CD14-positive monocyte (primary cell): Measurements from ENCODE around the gene IFNA10. TPM values are rescaled to one million over a fixed set of nuclear protein-coding genes. Genes with fewer than 3 reads are reported as not detected.
"Not testable (repeated sequence)": the region's sequence is repeated elsewhere in the genome, so short reads cannot be mapped to it uniquely, and the experiment has no call there.

Experiments
- DNase-seq, 3 donors: peaks; one replicate each; pipeline ENCODE4 v3.0.0-alpha.2; 2011 to 2022
- H2AFZ ChIP-seq: 2 replicates; pipeline ENCODE4 v1.6.0; 2012; ENCODE audit warnings: mild to moderate bottlenecking, low read depth, low read length, inconsistent platforms; ENCODE audit not compliant: insufficient read depth, poor library complexity, severe bottlenecking
- H3K27ac ChIP-seq, 2 donors: 1 replicate in 1 of 2; 2 replicates in 1 of 2; pipeline ENCODE4 v1.5.1; 2012 to 2013; ENCODE audit warnings: low read length in 2 of 2, control low read depth in 1 of 2, inconsistent platforms in 1 of 2, low read depth in 1 of 2, mild to moderate bottlenecking in 1 of 2
- H3K27me3 ChIP-seq, 2 donors: one replicate each; pipeline versions ENCODE4 v1.6.0 to v1.6.1; 2011 to 2013; ENCODE audit warnings: low read length in 2 of 2; ENCODE audit not compliant: control insufficient read depth in 2 of 2, insufficient read depth in 2 of 2
- H3K36me3 ChIP-seq, 2 donors: replicated peaks in 1 of 2; 1 replicate in 1 of 2; 2 replicates in 1 of 2; pipeline versions ENCODE4 v1.5.1 to v1.6.1; 2012 to 2013; ENCODE audit warnings: low read length in 2 of 2, control low read depth in 1 of 2, inconsistent platforms in 1 of 2, mild to moderate bottlenecking in 1 of 2; ENCODE audit not compliant: insufficient read depth in 2 of 2, control insufficient read depth in 1 of 2
- H3K4me1 ChIP-seq, 2 donors: 1 replicate in 1 of 2; 2 replicates in 1 of 2; pipeline versions ENCODE4 v1.5.1 to v1.6.1; 2012 to 2013; ENCODE audit warnings: low read length in 2 of 2, control low read depth in 1 of 2, inconsistent platforms in 1 of 2, mild to moderate bottlenecking in 1 of 2, moderate library complexity in 1 of 2; ENCODE audit not compliant: insufficient read depth in 2 of 2, control insufficient read depth in 1 of 2
- H3K4me2 ChIP-seq: replicated peaks from 2 replicates; pipeline ENCODE3; 2012; ENCODE audit warnings: low read length, moderate library complexity, mild to moderate bottlenecking; ENCODE audit not compliant: poor library complexity, severe bottlenecking; ENCODE audit errors: extremely low read depth
- H3K4me3 ChIP-seq, 3 experiments: fragments of 200-600 bp in 1 of 3; sonication (generic) in 1 of 3; replicated peaks in 1 of 3; 1 replicate in 2 of 3; 2 replicates in 1 of 3; pipeline ENCODE4 v1.5.1; 2011 to 2013; ENCODE audit warnings: low read length in 3 of 3, mild to moderate bottlenecking in 3 of 3, control low read depth in 2 of 3, low read depth in 2 of 3, inconsistent platforms in 1 of 3, moderate library complexity in 1 of 3
- H3K79me2 ChIP-seq: 2 replicates; pipeline ENCODE4 v1.6.0; 2012; ENCODE audit warnings: mild to moderate bottlenecking, control low read depth, inconsistent platforms, low read length, moderate library complexity; ENCODE audit not compliant: insufficient read depth
- H3K9ac ChIP-seq: 2 replicates; pipeline ENCODE4 v1.6.0; 2017; ENCODE audit warnings: low read length, mild to moderate bottlenecking; ENCODE audit not compliant: insufficient read depth, poor library complexity, severe bottlenecking
- H3K9me3 ChIP-seq, 2 donors: replicated peaks in 1 of 2; 1 replicate in 1 of 2; 2 replicates in 1 of 2; pipeline versions ENCODE4 v1.5.1 to v1.6.1; 2012 to 2013; ENCODE audit warnings: low read length in 2 of 2, control low read depth in 1 of 2; ENCODE audit not compliant: control insufficient read depth in 1 of 2, insufficient read depth in 1 of 2
- H4K20me1 ChIP-seq: 2 replicates; pipeline ENCODE4 v1.6.0; 2012; ENCODE audit warnings: mild to moderate bottlenecking, low read length, control low read depth, moderate library complexity; ENCODE audit not compliant: insufficient read depth
- H3K27ac Mint-ChIP-seq, 7 donors: one replicate each; pipeline ENCODE4 v1.8.0; 2020; ENCODE audit warnings: mild to moderate bottlenecking in 7 of 7, mixed read lengths in 7 of 7, moderate library complexity in 6 of 7, inconsistent platforms in 2 of 7
- H3K27me3 Mint-ChIP-seq, 3 donors: one replicate each; pipeline ENCODE4 v1.8.0; 2021 to 2022; ENCODE audit warnings: low read depth in 3 of 3, mild to moderate bottlenecking in 3 of 3, mixed read lengths in 3 of 3, moderate library complexity in 3 of 3, inconsistent platforms in 1 of 3
- H3K36me3 Mint-ChIP-seq, 2 donors: one replicate each; pipeline ENCODE4 v1.8.0; 2020; ENCODE audit warnings: mixed read lengths in 2 of 2, inconsistent platforms in 1 of 2, mild to moderate bottlenecking in 1 of 2
- H3K4me1 Mint-ChIP-seq: one replicate; pipeline ENCODE4 v1.8.0; 2020; ENCODE audit warnings: mild to moderate bottlenecking, mixed read lengths
- H3K4me3 Mint-ChIP-seq, 2 donors: one replicate each; pipeline ENCODE4 v1.8.0; 2020; ENCODE audit warnings: mild to moderate bottlenecking in 2 of 2, mixed read lengths in 2 of 2, moderate library complexity in 1 of 2
- H3K9me3 Mint-ChIP-seq, 7 donors: one replicate each; pipeline ENCODE4 v1.8.0; 2020 to 2022; ENCODE audit warnings: mixed read lengths in 7 of 7, mild to moderate bottlenecking in 6 of 7, moderate library complexity in 6 of 7, inconsistent platforms in 2 of 7
- WGBS: methylation state at CpG from one replicate; pipeline ENCODE4 v1.1.5; 2013; ENCODE audit warnings: missing lambda C conversion rate; ENCODE audit not compliant: insufficient coverage; 5-methylcytosine and 5-hydroxymethylcytosine counted together
- intact Hi-C, 2 donors: fragments of 100-400 bp; cut with micrococcal nuclease; formaldehyde crosslinking; loops; one replicate each; pipeline versions ENCODE4 v1.15.0 to v1.15.1; 2023
- polyA plus RNA-seq, 3 donors: library from polyadenylated mRNA; depleted of rRNA in 1 of 3; unstranded in 2 of 3; stranded (reverse) in 1 of 3; fragments of 300-500 nt in 2 of 3; fragments of >200 nt in 1 of 3; fragmentation: Illumina TruSeq in 2 of 3; gene quantifications; 1 replicate in 2 of 3; 2 replicates in 1 of 3; pipeline ENCODE4 v1.2.3, GENCODE V29; 2012 to 2021
- TF ChIP-seq, protein P1 (sequence below): fragments of 200-600 bp; IDR thresholded peaks from one replicate; pipeline ENCODE4 v1.8.0; 2022; ENCODE audit warnings: antibody characterized with exemption, mild to moderate bottlenecking

The IFNA10 gene
- polyA plus RNA-seq, 3 donors, result not detected

DNA sequence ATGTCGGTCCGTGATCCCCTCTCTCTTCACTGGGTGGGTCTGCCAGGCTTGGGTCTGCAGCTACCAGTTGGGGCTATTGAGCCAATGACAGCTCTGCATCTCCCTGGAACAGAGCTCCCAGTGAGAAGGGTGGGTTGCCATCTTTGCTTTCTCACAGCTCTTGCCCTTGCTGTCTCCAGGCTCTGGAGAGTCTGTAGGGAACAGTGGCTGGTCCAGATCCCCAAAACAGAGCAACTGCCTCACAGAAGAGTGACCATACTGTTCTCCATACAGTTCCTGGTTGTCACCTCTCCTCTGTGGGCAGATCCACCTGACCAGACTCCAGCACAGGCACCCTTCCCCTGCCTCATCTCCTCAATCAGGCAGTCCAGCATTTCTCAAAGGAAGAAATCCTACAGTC lies 26.3 kb upstream of the IFNA10 start:
- no peak overlapping the region for H3K4me3 Mint-ChIP-seq
- Histone ChIP-seq H4K20me1 (no peaks in the 10 kb centered on the region), H3K9me3 (no peaks in the 10 kb centered on the region), H3K9ac (no peak overlapping the region), H3K79me2 (no peaks in the 10 kb centered on the region), H3K27ac (no peak overlapping the region), H3K4me1 (peaks cover 2 to 4% of the 10 kb centered on the region in 2 donors), H3K4me3 (no peak overlapping the region), H3K27me3 (peaks cover 3 to 12% of the 10 kb centered on the region in 2 donors), H3K36me3 (no peaks in the 10 kb centered on the region), H2AFZ (no peak overlapping the region), H3K4me2 (no peak overlapping the region)
- no peaks in the 10 kb centered on the region for H3K9me3 Mint-ChIP-seq
- intact Hi-C loops, result no loop called here
- peaks cover 12 to 20% (median 15%) of the 10 kb centered on the region in 3 donors for H3K27me3 Mint-ChIP-seq
- 100% methylated on average over 2 of the region's 2 CpGs for WGBS
- peaks cover 4% of the 10 kb centered on the region for H3K4me1 Mint-ChIP-seq
- TF ChIP-seq, protein P1, sequence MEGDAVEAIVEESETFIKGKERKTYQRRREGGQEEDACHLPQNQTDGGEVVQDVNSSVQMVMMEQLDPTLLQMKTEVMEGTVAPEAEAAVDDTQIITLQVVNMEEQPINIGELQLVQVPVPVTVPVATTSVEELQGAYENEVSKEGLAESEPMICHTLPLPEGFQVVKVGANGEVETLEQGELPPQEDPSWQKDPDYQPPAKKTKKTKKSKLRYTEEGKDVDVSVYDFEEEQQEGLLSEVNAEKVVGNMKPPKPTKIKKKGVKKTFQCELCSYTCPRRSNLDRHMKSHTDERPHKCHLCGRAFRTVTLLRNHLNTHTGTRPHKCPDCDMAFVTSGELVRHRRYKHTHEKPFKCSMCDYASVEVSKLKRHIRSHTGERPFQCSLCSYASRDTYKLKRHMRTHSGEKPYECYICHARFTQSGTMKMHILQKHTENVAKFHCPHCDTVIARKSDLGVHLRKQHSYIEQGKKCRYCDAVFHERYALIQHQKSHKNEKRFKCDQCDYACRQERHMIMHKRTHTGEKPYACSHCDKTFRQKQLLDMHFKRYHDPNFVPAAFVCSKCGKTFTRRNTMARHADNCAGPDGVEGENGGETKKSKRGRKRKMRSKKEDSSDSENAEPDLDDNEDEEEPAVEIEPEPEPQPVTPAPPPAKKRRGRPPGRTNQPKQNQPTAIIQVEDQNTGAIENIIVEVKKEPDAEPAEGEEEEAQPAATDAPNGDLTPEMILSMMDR, result no peak
- H3K27ac Mint-ChIP-seq, result no peak overlapping the region
- DNase-seq, result no peak
- H3K36me3 Mint-ChIP-seq, result no peaks in the 10 kb centered on the region

DNA sequence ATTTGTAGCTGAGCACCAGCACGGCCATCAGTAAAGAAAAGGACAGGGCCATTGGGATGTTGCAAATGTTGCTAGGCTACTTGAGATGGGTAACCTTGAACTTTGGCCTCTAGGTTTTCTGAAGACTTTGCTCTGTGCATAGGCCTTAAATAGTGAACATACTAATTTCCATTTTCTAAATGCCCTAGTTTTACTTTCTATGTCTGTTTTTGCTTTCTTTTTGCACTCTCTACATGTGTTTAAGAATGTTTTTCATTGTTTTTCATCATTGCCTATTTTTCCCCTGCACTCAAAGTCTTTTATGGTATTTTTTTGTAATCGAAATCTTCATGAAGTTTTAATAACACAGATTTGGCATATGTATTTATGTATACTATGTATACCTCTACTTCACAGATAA lies 21.2 kb upstream of the IFNA10 start, which contains the start of gene IFNA17:
IFNA17 (minus strand) TSS at position 101 of the 400 bp plus-strand sequence; CDS start at position 52, 49 bp downstream.
- intact Hi-C loops, result no loop called here
- no peak within 1 kb of the TSS for H3K27ac Mint-ChIP-seq
- no peaks in the 10 kb centered on the region for H3K4me1 Mint-ChIP-seq
- no peak within 1 kb of the TSS for H3K4me3 ChIP-seq
- no peaks in the 10 kb centered on the region for H3K9me3 ChIP-seq
- H3K4me2 ChIP-seq, result no peak within 1 kb of the TSS
- H3K27me3 Mint-ChIP-seq, result peaks cover 1 to 7% (median 3%) of the 10 kb centered on the region in 3 donors
- H3K36me3 ChIP-seq, result no peaks in the 10 kb centered on the region
- H3K9me3 Mint-ChIP-seq, result no peaks in the 10 kb centered on the region
- H3K4me3 Mint-ChIP-seq, result no peak within 1 kb of the TSS
- no peak for DNase-seq
- no peaks in the 10 kb centered on the region for H3K36me3 Mint-ChIP-seq
- no peak within 1 kb of the TSS for H3K9ac ChIP-seq
- no peaks in the 10 kb centered on the region for H3K79me2 ChIP-seq
- no CpG with 5 or more reads among the region's 2 CpGs for WGBS
- TF ChIP-seq, protein P1, result no peak
- no peak within 1 kb of the TSS for H3K27ac ChIP-seq
- no peaks in the 10 kb centered on the region for H4K20me1 ChIP-seq
- H2AFZ ChIP-seq, result no peak within 1 kb of the TSS
- no peaks in the 10 kb centered on the region for H3K27me3 ChIP-seq
- no peaks in the 10 kb centered on the region for H3K4me1 ChIP-seq

DNA sequence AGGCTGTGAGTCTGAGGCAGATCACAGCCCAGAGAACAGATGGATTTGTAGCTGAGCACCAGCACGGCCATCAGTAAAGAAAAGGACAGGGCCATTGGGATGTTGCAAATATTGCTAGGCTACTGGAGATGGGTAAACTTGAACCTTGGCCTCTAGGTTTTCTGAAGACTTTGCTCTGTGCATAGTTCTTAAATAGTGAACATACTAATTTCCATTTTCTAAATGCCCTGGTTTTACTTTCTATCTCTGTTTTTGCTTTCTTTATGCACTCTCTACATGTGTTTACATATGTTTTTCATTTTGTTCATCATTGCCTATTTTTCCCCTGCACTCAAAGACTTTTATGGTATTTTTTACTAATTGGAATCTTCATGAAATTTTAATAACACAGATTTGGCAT lies 10.3 kb upstream of the IFNA10 start, which contains the start of gene IFNA16:
IFNA16 (minus strand) TSS at position 101 of the 400 bp plus-strand sequence; CDS start at position 95, 6 bp downstream.
- H3K79me2 ChIP-seq, H3K36me3 ChIP-seq, H3K4me1 ChIP-seq, H3K36me3 Mint-ChIP-seq, H3K4me3 ChIP-seq, H3K4me2 ChIP-seq, intact Hi-C loops, H2AFZ ChIP-seq, H3K27me3 ChIP-seq, H3K27me3 Mint-ChIP-seq, H4K20me1 ChIP-seq, H3K9ac ChIP-seq, DNase-seq, H3K4me3 Mint-ChIP-seq, H3K9me3 ChIP-seq, H3K9me3 Mint-ChIP-seq, H3K27ac Mint-ChIP-seq, H3K27ac ChIP-seq: not testable (repeated sequence)
- no CpG with 5 or more reads among the region's 1 CpG for WGBS
- peaks cover 11% of the 10 kb centered on the region for H3K4me1 Mint-ChIP-seq
